PC-3 (cell line): ENCODE data around the gene NDC80.

Source experiments
- EZH2 ChIP-seq: fragments of 300-600 bp; sonication (generic); IDR thresholded peaks from one replicate; pipeline ENCODE4 v1.6.1; 2017; ENCODE audit warnings: antibody characterized with exemption, mild to moderate bottlenecking, low read length; ENCODE audit not compliant: unreplicated experiment
- TF ChIP-seq, protein P1 (sequence below): fragments of 300-600 bp; sonication (generic); conservative IDR thresholded peaks from 2 replicates; pipeline ENCODE4 v1.5.1; 2017; ENCODE audit warnings: antibody characterized with exemption, low read depth, mild to moderate bottlenecking, low read length

DNA sequence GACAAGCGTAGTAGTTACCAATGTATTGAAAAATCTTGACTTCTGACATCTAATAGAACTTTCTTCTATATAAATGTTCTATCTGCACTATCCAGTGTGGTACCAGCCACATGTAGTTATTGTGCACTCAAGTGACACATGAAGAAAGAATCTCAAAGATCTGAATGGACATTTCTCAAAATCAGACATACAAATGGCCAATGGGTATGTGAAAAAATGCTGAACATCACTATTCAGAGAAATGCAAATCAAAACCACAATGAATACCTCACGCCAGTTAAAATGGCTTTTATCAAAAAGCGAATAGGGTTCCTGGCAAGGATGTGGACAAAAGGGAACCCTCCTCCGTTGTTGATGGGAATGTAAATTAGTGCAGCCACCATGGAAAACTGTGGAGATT is 46.7 kb downstream of the NDC80 start:
- TF ChIP-seq, protein P1, sequence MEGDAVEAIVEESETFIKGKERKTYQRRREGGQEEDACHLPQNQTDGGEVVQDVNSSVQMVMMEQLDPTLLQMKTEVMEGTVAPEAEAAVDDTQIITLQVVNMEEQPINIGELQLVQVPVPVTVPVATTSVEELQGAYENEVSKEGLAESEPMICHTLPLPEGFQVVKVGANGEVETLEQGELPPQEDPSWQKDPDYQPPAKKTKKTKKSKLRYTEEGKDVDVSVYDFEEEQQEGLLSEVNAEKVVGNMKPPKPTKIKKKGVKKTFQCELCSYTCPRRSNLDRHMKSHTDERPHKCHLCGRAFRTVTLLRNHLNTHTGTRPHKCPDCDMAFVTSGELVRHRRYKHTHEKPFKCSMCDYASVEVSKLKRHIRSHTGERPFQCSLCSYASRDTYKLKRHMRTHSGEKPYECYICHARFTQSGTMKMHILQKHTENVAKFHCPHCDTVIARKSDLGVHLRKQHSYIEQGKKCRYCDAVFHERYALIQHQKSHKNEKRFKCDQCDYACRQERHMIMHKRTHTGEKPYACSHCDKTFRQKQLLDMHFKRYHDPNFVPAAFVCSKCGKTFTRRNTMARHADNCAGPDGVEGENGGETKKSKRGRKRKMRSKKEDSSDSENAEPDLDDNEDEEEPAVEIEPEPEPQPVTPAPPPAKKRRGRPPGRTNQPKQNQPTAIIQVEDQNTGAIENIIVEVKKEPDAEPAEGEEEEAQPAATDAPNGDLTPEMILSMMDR, result no peak
- no peak for TF ChIP-seq EZH2
